ENCODE measurements around the gene EGR2.

GRCh38 chr10:62769574-62770242 is 46.5 kb downstream of the EGR2 start:
- TF ChIP-seq CTCF (IDR thresholded peaks at IDR 0.05; ENCODE audit: insufficient read depth, low read length, poor library complexity, severe bottlenecking) (no peak), EZH2phosphoT487 (conservative IDR thresholded peaks at IDR 0.05; ENCODE audit: low read length) (no peak)
